GM12875 (cell line): ENCODE results near the gene SMPD3.
A peak's percentile ranks its signal among the peaks of the same experiment; 100 is the strongest.

Experiments used
- H3K4me3 ChIP-seq: one replicate; pipeline ENCODE4 v1.5.1; 2011; ENCODE audit warnings: low read depth, low read length, control low read depth
- TF ChIP-seq, protein P1 (sequence below): IDR thresholded peaks from 2 replicates; pipeline ENCODE4 v1.5.1; 2011; ENCODE audit warnings: low read depth, mild to moderate bottlenecking, control low read depth, inconsistent platforms, low read length, moderate library complexity, borderline replicate concordance; ENCODE audit not compliant: insufficient read depth

Gene SMPD3

DNA sequence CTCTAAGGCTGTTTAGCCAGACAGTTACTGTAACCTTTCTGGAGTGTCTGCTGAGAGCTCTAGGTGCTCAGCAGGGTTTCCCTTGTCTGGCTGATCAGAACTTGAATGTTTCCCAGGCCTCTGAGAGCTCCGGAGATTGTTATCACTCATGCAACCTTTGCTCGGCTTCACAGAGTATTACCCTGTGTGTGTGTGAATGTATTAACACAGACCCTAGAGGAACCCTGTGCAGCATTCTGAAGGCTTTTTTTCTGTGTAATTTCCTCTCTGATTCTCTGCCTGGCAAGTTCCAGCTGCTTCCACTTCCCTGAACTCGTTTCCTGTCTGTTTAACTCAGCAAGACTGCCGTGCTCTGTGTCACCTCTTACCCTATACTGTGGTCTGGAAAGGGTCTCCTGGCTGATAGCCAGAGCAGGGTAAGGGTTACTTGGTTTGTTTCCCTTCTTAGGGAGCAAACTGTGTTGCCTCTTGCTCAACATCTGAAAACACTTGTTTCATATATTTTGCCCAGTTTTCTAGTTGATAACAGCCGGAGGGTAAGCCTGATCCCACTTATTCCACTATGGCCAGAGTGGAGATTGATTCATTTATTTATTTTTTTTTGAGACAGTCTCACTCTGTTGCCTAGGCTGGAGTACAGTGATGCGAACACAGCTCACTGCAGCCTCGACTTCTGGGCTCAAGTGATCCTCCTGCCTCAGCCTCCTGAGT lies 115.7 kb downstream of the SMPD3 start:
- TF ChIP-seq, protein P1, sequence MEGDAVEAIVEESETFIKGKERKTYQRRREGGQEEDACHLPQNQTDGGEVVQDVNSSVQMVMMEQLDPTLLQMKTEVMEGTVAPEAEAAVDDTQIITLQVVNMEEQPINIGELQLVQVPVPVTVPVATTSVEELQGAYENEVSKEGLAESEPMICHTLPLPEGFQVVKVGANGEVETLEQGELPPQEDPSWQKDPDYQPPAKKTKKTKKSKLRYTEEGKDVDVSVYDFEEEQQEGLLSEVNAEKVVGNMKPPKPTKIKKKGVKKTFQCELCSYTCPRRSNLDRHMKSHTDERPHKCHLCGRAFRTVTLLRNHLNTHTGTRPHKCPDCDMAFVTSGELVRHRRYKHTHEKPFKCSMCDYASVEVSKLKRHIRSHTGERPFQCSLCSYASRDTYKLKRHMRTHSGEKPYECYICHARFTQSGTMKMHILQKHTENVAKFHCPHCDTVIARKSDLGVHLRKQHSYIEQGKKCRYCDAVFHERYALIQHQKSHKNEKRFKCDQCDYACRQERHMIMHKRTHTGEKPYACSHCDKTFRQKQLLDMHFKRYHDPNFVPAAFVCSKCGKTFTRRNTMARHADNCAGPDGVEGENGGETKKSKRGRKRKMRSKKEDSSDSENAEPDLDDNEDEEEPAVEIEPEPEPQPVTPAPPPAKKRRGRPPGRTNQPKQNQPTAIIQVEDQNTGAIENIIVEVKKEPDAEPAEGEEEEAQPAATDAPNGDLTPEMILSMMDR, result no peak
- no peak overlapping the region for H3K4me3 ChIP-seq

DNA sequence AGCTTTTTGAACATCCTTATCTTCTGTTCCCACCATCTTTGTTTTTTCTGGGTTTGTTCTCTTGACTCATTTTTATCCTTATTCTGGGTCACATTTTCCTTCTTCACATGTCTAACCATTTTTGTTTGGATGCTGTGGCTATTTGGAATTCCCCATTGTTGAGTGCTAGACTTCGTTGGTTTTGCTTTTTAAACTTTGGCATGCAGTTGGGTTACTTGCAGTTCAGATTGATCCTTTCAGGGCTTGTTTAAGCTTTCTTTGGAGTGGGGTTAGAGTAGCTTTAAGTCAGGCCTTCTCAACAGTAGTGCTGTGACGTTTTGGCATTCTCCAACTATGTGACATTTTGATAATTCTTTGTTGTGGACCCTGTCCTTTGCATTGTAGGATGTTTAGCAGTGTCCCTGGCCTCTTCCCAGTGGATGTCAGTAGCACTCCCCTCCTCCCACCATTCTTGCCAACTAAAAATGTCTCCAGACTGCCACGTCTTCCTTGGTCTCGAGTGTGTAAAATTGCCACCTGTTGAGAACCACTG lies 116.4 kb downstream of the SMPD3 start:
- H3K4me3 ChIP-seq, result no peak overlapping the region

DNA sequence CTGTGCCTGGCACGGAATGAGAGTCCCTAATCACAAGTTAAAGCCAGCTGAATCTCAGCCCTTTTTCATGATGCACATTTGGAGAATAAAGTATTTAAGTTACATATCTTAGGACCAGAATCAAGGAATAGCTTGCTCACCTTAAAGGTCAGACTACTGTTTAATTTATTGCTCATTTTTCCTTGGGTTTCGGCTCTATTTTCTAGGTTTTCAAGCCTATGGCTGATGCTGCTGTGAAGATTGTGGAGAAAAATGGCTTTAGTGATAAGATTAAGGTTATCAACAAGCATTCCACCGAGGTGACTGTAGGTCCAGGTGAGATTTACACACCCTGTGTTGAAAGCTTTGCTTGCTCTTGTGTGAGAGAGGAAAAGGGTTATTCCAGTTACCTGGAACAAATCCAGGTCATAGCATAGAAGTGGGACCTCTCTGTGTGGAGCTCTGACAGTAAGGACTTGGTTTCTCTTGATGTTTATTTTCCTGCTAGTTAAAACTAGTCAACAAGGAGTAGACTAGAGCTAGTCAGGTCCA lies 119.4 kb downstream of the SMPD3 start:
- TF ChIP-seq, protein P1, result no peak
- no peak overlapping the region for H3K4me3 ChIP-seq

More for the DNA sequence above, 116.4 kb downstream of the SMPD3 start:
- TF ChIP-seq, protein P1, result no peak

DNA sequence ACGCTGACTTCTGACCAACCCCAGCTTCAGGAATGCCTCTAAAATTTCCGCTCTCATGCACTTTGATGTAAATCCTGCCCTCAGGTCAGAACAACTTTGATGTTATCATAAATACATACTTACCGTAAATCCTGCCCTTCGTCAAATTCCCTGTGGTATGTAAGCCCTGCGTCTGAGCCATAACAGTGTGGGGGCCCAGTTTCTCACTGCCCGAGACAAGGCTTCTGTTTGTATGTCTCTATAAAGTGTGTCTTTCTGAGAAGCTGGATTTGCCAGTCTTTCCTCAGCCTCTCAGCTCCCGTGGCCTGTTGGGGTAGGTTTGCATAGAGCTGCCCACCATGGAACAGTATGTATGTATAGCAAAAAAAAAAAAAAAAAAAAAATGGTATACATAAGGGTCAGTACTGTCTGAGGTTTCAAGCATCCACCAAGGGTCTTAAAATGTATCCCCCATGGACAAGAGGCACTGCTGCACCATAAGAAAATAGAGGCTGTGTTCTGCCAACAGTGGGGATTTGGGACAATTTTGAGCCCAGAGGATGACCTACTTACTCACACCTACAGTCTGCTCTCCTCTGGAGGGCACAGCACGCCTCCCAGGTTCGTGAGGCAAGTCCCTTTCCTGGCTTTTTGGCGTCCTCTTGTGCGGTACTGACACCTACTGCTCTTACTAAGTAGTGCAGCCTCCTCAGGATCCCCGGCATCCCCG lies 120.0 kb downstream of the SMPD3 start:
- no peak overlapping the region for H3K4me3 ChIP-seq
- TF ChIP-seq, protein P1, result peak; percentile 90

DNA sequence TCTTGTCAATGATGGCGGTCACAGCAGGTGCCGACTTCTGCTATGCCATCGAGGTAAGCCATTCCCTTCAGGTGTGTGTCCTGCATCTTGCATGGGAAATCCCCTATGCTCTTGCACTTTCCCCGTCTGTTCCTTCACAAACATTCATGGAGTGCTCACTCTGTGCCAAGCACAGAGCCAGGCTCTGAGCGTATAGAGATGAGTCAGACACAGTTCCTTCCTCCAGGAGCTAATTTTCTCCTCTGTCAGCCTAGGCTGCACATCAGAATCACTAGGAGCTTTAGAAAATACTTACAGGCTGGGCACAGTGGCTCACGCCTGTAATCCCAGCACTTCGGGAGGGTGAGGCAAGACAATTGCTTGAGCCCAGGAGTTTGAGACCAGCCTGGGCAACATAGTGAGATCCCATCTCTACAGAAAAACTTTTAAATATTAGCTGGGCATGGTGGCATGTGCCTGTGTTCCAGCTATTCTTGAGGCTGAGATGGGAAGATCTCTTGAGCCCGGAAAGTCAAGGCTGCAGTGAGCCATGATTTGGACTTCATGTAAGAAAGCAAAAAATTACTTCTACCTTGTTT lies 123.4 kb downstream of the SMPD3 start:
- TF ChIP-seq, protein P1, result no peak
- no peak overlapping the region for H3K4me3 ChIP-seq

DNA sequence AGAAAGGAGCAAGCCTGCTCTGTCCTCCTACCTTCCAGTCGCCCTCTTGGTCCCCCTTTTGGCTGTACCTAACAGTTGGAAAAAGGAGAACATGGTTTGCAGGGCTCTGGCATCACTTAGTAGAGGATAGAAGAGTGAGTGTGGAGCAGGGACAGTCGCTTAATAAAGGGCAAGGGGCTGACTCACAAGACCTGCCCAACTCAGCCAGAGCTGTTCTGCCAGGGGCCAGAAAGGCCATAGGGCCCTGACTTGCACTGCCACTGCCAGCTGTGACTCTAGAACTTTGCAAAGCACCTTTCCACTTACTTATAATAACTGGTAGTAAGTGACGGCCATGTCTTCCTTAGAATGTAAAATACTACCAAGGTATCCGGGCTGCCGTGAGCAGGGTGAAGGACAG lies 124.0 kb downstream of the SMPD3 start:
- TF ChIP-seq, protein P1, result no peak
- H3K4me3 ChIP-seq, result no peak overlapping the region
